Liver (tissue), 9 donors: ENCODE data around the gene MACROH2A2. TPM values are rescaled to one million over a fixed set of nuclear protein-coding genes. Genes with fewer than 3 reads are reported as not detected.

Source experiments
- DNase-seq: peaks from one replicate; pipeline ENCODE4 v3.0.0-alpha.2; 2017; ENCODE audit warnings: low spot score
- H3K27ac ChIP-seq, 2 donors: one replicate each; pipeline ENCODE4 v1.7.0; 2013; ENCODE audit warnings: inconsistent platforms in 2 of 2, low read length in 2 of 2, control low read depth in 1 of 2, low read depth in 1 of 2, mild to moderate bottlenecking in 1 of 2
- H3K27me3 ChIP-seq, 4 donors: one replicate each; pipeline versions ENCODE4 v1.6.1 to v1.7.0; 2013; ENCODE audit warnings: low read length in 3 of 4, inconsistent platforms in 1 of 4, mild to moderate bottlenecking in 1 of 4, moderate library complexity in 1 of 4; ENCODE audit not compliant: control insufficient read depth in 4 of 4, insufficient read depth in 4 of 4
- H3K36me3 ChIP-seq, 4 donors: one replicate each; pipeline versions ENCODE4 v1.6.1 to v1.7.0; 2013; ENCODE audit warnings: low read length in 3 of 4, mild to moderate bottlenecking in 3 of 4, low read depth in 1 of 4, moderate library complexity in 1 of 4; ENCODE audit not compliant: control insufficient read depth in 4 of 4, insufficient read depth in 3 of 4
- H3K4me1 ChIP-seq, 4 donors: one replicate each; pipeline versions ENCODE4 v1.6.1 to v1.7.0; 2013; ENCODE audit warnings: low read length in 3 of 4, mild to moderate bottlenecking in 3 of 4, moderate library complexity in 1 of 4; ENCODE audit not compliant: control insufficient read depth in 4 of 4, insufficient read depth in 4 of 4
- H3K4me3 ChIP-seq, 3 donors: one replicate each; pipeline versions ENCODE4 v1.6.1 to v1.7.0; 2013; ENCODE audit warnings: low read length in 3 of 3, control low read depth in 1 of 3, low read depth in 1 of 3, mild to moderate bottlenecking in 1 of 3
- H3K9ac ChIP-seq, 2 donors: one replicate each; pipeline ENCODE4 v1.7.0; 2013; ENCODE audit warnings: low read length in 2 of 2, mild to moderate bottlenecking in 2 of 2, moderate library complexity in 2 of 2, control low read depth in 1 of 2, low read depth in 1 of 2
- H3K9me3 ChIP-seq, 4 donors: one replicate each; pipeline versions ENCODE4 v1.6.1 to v1.7.0; 2013; ENCODE audit warnings: low read length in 3 of 4; ENCODE audit not compliant: control insufficient read depth in 4 of 4
- ATF3 ChIP-seq: IDR thresholded peaks from 2 replicates; pipeline ENCODE4 v1.6.1; 2016; ENCODE audit warnings: antibody characterized with exemption
- EGR1 ChIP-seq, 2 donors: IDR thresholded peaks; 2 replicates each; pipeline ENCODE4 v1.6.1; 2016 to 2018; ENCODE audit warnings: antibody characterized with exemption in 2 of 2, low read depth in 2 of 2
- GABPA ChIP-seq, 2 donors: IDR thresholded peaks in 1 of 2; conservative IDR thresholded peaks in 1 of 2; 2 replicates each; pipeline ENCODE4 v1.6.1; 2016; ENCODE audit warnings: antibody characterized with exemption in 2 of 2, mild to moderate bottlenecking in 1 of 2, moderate library complexity in 1 of 2
- HNF4A ChIP-seq, 2 donors: conservative IDR thresholded peaks; 2 replicates each; pipeline ENCODE4 v1.6.1; 2016; ENCODE audit warnings: antibody characterized with exemption in 2 of 2, mild to moderate bottlenecking in 2 of 2
- HNF4G ChIP-seq: IDR thresholded peaks from 2 replicates; pipeline ENCODE4 v1.6.1; 2016; ENCODE audit warnings: antibody characterized with exemption
- JUND ChIP-seq, 2 donors: IDR thresholded peaks; 2 replicates each; pipeline ENCODE4 v1.6.1; 2016; ENCODE audit warnings: antibody characterized with exemption in 2 of 2
- MAX ChIP-seq: IDR thresholded peaks from 2 replicates; pipeline ENCODE4 v1.6.1; 2016; ENCODE audit warnings: antibody characterized with exemption
- NR2F2 ChIP-seq: IDR thresholded peaks from 2 replicates; pipeline ENCODE4 v1.6.1; 2016; ENCODE audit warnings: antibody characterized with exemption
- RAD21 ChIP-seq, 2 donors: IDR thresholded peaks; 2 replicates each; pipeline ENCODE4 v1.6.1; 2016; ENCODE audit warnings: antibody characterized with exemption in 2 of 2, mild to moderate bottlenecking in 2 of 2
- REST ChIP-seq: IDR thresholded peaks from 2 replicates; pipeline ENCODE4 v1.6.1; 2016; ENCODE audit warnings: antibody characterized with exemption, mild to moderate bottlenecking
- RXRA ChIP-seq, 2 donors: IDR thresholded peaks; 2 replicates each; pipeline ENCODE4 v1.6.1; 2017 to 2018; ENCODE audit warnings: antibody characterized with exemption in 2 of 2, mild to moderate bottlenecking in 1 of 2
- SP1 ChIP-seq: IDR thresholded peaks from 2 replicates; pipeline ENCODE4 v1.6.1; 2018; ENCODE audit warnings: antibody characterized with exemption, mild to moderate bottlenecking
- TAF1 ChIP-seq: conservative IDR thresholded peaks from 2 replicates; pipeline ENCODE4 v1.6.1; 2016; ENCODE audit warnings: antibody characterized with exemption, mild to moderate bottlenecking
- YY1 ChIP-seq: IDR thresholded peaks from 2 replicates; pipeline ENCODE4 v1.6.1; 2016; ENCODE audit warnings: antibody characterized with exemption, mild to moderate bottlenecking
- WGBS: extraction: QIAGEN DNeasy Blood & Tissue Kit; methylation state at CpG from one replicate; pipeline ENCODE4 v1.1.7; 2013; 5-methylcytosine and 5-hydroxymethylcytosine counted together
- polyA plus RNA-seq, 2 donors: library from polyadenylated mRNA; stranded (reverse) in 1 of 2; unstranded in 1 of 2; fragments of 200-250 nt in 1 of 2; fragments of >200 nt in 1 of 2; fragmentation: Nextera tagmentation in 1 of 2; extraction: Ambion mirVana in 1 of 2; gene quantifications; one replicate each; pipeline versions ENCODE4 v1.2.1 to v1.2.3, GENCODE V29; 2013 to 2015
- total RNA-seq, 2 donors: library from RNA; depleted of rRNA; stranded (reverse); fragments of >200 nt; gene quantifications; one replicate each; pipeline ENCODE4 v1.2.3, GENCODE V29; 2014
- TF ChIP-seq, protein P1 (sequence below): fragments of 150-350 bp; IDR thresholded peaks from 2 replicates; pipeline ENCODE4 v1.5.1; 2017; ENCODE audit warnings: improper control_type of control experiment, low read depth, low read length; ENCODE audit not compliant: missing input control
- donor health status: healthy.
- donor health status: healthy.
- donor health status: healthy.
- donor health status: healthy.
- donor health status: healthy.

Gene MACROH2A2
- total and polyA plus RNA-seq, 4 donors: 1.2 to 7.2 (median 3.4) TPM

GRCh38 chr10:70063418-70064098 lies 10.9 kb downstream of the MACROH2A2 start:
- no peaks in the 10 kb centered on the region for H3K36me3 ChIP-seq
- DNase-seq: no peak
- no peaks in the 10 kb centered on the region for H3K27me3 ChIP-seq
- no peak overlapping the region for H3K9ac ChIP-seq
- 92% methylated on average over 10 of the region's 10 CpGs for WGBS
- no peak overlapping the region for H3K4me3 ChIP-seq
- no peaks in the 10 kb centered on the region for H3K9me3 ChIP-seq
- TF ChIP-seq SP1: no peak
- TF ChIP-seq HNF4G: no peak
- TF ChIP-seq, protein P1, sequence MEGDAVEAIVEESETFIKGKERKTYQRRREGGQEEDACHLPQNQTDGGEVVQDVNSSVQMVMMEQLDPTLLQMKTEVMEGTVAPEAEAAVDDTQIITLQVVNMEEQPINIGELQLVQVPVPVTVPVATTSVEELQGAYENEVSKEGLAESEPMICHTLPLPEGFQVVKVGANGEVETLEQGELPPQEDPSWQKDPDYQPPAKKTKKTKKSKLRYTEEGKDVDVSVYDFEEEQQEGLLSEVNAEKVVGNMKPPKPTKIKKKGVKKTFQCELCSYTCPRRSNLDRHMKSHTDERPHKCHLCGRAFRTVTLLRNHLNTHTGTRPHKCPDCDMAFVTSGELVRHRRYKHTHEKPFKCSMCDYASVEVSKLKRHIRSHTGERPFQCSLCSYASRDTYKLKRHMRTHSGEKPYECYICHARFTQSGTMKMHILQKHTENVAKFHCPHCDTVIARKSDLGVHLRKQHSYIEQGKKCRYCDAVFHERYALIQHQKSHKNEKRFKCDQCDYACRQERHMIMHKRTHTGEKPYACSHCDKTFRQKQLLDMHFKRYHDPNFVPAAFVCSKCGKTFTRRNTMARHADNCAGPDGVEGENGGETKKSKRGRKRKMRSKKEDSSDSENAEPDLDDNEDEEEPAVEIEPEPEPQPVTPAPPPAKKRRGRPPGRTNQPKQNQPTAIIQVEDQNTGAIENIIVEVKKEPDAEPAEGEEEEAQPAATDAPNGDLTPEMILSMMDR: no peak
- no peak for TF ChIP-seq RXRA (IDR thresholded peaks at IDR 0.05)
- TF ChIP-seq JUND (IDR thresholded peaks at IDR 0.05): no peak
- TF ChIP-seq GABPA (IDR thresholded peaks at IDR 0.05 in 1 of 2, conservative IDR thresholded peaks at IDR 0.05 in 1 of 2): no peak
- no peak for TF ChIP-seq ATF3
- TF ChIP-seq YY1: no peak
- no peak for TF ChIP-seq EGR1 (IDR thresholded peaks at IDR 0.05; ENCODE audit: low read depth in 2 of 2)
- no peak for TF ChIP-seq TAF1
- TF ChIP-seq NR2F2: no peak
- TF ChIP-seq MAX: no peak
- TF ChIP-seq REST: no peak
- TF ChIP-seq HNF4A (conservative IDR thresholded peaks at IDR 0.05): no peak
- TF ChIP-seq RAD21 (IDR thresholded peaks at IDR 0.05): no peak
- no peak overlapping the region for H3K27ac ChIP-seq
- H3K4me1 ChIP-seq: no peaks in the 10 kb centered on the region

DNA sequence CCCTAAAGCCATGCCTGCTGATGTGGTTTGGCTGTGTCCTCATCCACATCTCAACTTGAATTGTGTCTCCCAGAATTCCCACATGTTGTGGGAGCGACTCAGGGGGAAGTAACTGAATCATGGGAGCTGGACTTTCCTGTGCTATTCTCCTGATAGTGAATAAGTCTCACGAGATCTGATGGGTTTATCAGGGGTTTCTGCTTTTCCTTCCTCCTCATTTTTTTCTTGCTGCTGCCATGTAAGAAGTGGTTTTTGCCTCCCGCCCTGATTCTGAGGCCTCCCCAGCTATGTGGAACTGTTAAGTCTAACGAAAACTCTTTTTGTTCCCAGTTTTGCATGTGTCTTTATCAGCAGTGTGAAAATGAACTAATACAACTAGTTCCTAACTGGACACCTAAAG lies 11.8 kb downstream of the MACROH2A2 start:
- H3K27me3 ChIP-seq: no peaks in the 10 kb centered on the region
- no peaks in the 10 kb centered on the region for H3K9me3 ChIP-seq
- H3K27ac ChIP-seq: no peak overlapping the region
- no peak overlapping the region for H3K9ac ChIP-seq
- no peak for TF ChIP-seq NR2F2
- TF ChIP-seq ATF3: no peak
- no peak for TF ChIP-seq MAX
- DNase-seq: no peak
- no peak overlapping the region for H3K4me3 ChIP-seq
- no peaks in the 10 kb centered on the region for H3K36me3 ChIP-seq
- H3K4me1 ChIP-seq: no peaks in the 10 kb centered on the region
- WGBS: 85% methylated on average over 4 of the region's 4 CpGs
